ENCODE data around the gene SNX1.

Gene SNX1

GRCh38 chr15:64082757-64083156, 13.0 kb upstream of the SNX1 start:
- no peak overlapping the region for H3K4me3 ChIP-seq (replicated peaks; ENCODE audit: low read depth, low read length)
- TF ChIP-seq CTCF (IDR thresholded peaks at IDR 0.05; ENCODE audit: low read depth, low read length, missing control alignments) = no peak
- no peak for DNase-seq (ENCODE audit: extremely low read depth, low read depth)

- TF ChIP-seq CTCF (IDR thresholded peaks at IDR 0.05; ENCODE audit: low read depth, low read length, missing control alignments) = no peak
- no peak for DNase-seq (ENCODE audit: extremely low read depth, low read depth)
- no peak overlapping the region for H3K4me3 ChIP-seq (replicated peaks; ENCODE audit: low read depth, low read length)
Observed at GRCh38 chr15:64089543-64090280, 6.1 kb upstream of the SNX1 start.

DNA sequence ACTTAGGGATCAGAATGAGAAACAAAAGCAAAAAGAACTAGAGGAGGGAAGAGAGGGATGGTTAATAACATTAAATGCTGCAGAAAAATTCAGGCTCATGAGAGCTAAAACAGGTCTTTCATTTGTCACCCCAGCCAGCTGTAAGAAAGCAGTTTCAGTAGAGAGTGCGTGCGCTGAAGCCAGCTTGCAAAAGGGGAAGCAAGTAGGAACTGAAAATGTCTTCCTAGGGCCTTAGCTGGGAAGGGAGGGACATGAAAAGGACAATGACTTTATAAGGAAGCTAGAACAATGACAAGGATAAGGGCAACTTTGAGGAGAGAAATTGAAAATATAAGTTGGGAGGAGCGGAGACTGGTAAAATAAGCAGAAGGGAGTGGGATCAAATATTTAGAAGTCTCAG, 5.3 kb upstream of the SNX1 start:
- no peak for DNase-seq (ENCODE audit: extremely low read depth, low read depth)
- no peak overlapping the region for H3K4me3 ChIP-seq (replicated peaks; ENCODE audit: low read depth, low read length)
- no peak for TF ChIP-seq CTCF (IDR thresholded peaks at IDR 0.05; ENCODE audit: low read depth, low read length, missing control alignments)

DNA sequence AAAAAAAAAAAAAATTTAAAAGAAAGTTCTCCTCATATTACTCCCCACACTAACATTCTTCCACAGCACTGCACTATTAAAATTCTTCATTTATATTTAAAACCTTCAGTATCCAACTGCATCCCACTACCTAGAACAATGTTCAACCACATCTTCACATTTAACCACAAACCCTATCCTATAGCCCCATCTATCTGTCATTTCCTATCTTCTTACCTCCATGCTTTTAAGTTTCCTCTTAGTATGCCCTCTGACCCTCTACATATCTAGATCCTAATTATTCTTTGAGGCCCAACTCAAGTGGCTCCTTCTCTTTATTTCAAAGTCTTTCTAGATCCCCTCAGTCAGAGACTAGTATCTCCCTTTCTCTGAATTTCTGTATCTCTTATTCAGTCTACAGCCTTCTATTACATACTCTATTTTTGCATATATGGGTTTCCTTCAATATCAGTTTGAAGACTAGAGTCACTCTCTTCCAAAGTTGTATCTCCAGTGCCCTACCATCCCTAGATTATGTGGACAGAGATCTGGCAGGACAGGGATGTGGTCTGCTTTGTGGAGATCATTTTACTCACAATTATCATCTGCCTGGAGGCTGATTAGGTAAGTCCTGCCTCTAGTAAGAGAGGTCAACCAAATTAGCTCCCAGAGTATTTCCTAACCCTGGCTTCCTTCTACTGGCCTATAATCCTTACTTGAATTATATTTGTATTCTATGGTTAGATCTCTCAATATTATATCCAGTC, 3.5 kb upstream of the SNX1 start:
- DNase-seq (ENCODE audit: extremely low read depth, low read depth) = no peak
- TF ChIP-seq CTCF (IDR thresholded peaks at IDR 0.05; ENCODE audit: low read depth, low read length, missing control alignments) = no peak
- H3K4me3 ChIP-seq (replicated peaks; ENCODE audit: low read depth, low read length) = peak overlapping the region; percentile 78

- DNase-seq (ENCODE audit: extremely low read depth, low read depth) = no peak
- TF ChIP-seq CTCF (IDR thresholded peaks at IDR 0.05; ENCODE audit: low read depth, low read length, missing control alignments) = no peak
- H3K4me3 ChIP-seq (replicated peaks; ENCODE audit: low read depth, low read length) = peak overlapping the region; percentile 78
Observed at GRCh38 chr15:64092864-64093626, 2.7 kb upstream of the SNX1 start.

GRCh38 chr15:64093627-64094417, 2.0 kb upstream of the SNX1 start, which contains the start of gene CIAO2A:
Gene CIAO2A (minus strand): TSS chr15:64093838. CDS start chr15:64093768, 70 bp downstream.
- H3K4me3 ChIP-seq (replicated peaks; ENCODE audit: low read depth, low read length) = peak within 1 kb of the TSS; percentile 78
- no peak for TF ChIP-seq CTCF (IDR thresholded peaks at IDR 0.05; ENCODE audit: low read depth, low read length, missing control alignments)
- DNase-seq (ENCODE audit: extremely low read depth, low read depth) = peak; percentile 99
